Measurements from ENCODE around the gene SF3A1. TPM values are rescaled to one million over a fixed set of nuclear protein-coding genes. Genes with fewer than 3 reads are reported as not detected.

SF3A1 gene
- total and polyA plus RNA-seq, 7 experiments from 2014 or later: 83.2 to 341 (median 282) TPM

- intact Hi-C loops (cut with micrococcal nuclease): no loop called here
- no peak for DNase-seq
- Mint-ChIP-seq H3K36me3 (peaks cover 7 to 48% (median 37%) of the 10 kb centered on the region in 5 donors), H3K9me3 (no peaks in the 10 kb centered on the region), H3K4me1 (peaks cover 58 to 100% (median 88%) of the 10 kb centered on the region in 7 donors), H3K27me3 (no peaks in the 10 kb centered on the region), H3K27ac (peak overlapping the region in 8 of 9 donors; percentile 92 to 98 (median 98)), H3K4me3 (peak overlapping the region in 5 of 10 donors; percentile 10 to 80 (median 56))
- H3K4me3 ChIP-seq (ENCODE audit: low read length): no peak overlapping the region
- CTCF ChIA-PET: interaction anchor here (1.3 to 7.4 kb wide), 2 partner anchors 10 to 88 kb away, joined by 6 to 48 read pairs; partner anchors contain the start of genes CASTOR1 and RNF215
- peaks cover 38 to 94% of the 10 kb centered on the region in 2 donors for H3K4me1 ChIP-seq (ENCODE audit: control insufficient read depth in 2 of 2, insufficient read depth in 2 of 2, low read length in 2 of 2)
- H3K36me3 ChIP-seq (ENCODE audit: control insufficient read depth in 2 of 3, insufficient read depth in 3 of 3, low read length in 3 of 3): peaks cover 0 to 55% (median 7%) of the 10 kb centered on the region in 3 experiments
- H3K27ac ChIP-seq (ENCODE audit: low read depth, low read length): peak overlapping the region; percentile 77
- no peaks in the 10 kb centered on the region for H3K9me3 ChIP-seq (ENCODE audit: control insufficient read depth in 2 of 3, low read length in 3 of 3)
- no peaks in the 10 kb centered on the region for H3K27me3 ChIP-seq (ENCODE audit: control insufficient read depth in 2 of 2, insufficient read depth in 2 of 2, low read length in 2 of 2)
- ATAC-seq: no peak
- POLR2A ChIA-PET: interaction anchor here (2.2 to 48.9 kb wide), 3 partner anchors 2 to 57 kb away, joined by 13 to 1265 read pairs (median 1265); partner anchors contain the start of genes CASTOR1, CCDC157, SF3A1 and TBC1D10A
These were observed 57.4 kb downstream of the SF3A1 start for GRCh38 chr22:30299322-30299721.

DNA sequence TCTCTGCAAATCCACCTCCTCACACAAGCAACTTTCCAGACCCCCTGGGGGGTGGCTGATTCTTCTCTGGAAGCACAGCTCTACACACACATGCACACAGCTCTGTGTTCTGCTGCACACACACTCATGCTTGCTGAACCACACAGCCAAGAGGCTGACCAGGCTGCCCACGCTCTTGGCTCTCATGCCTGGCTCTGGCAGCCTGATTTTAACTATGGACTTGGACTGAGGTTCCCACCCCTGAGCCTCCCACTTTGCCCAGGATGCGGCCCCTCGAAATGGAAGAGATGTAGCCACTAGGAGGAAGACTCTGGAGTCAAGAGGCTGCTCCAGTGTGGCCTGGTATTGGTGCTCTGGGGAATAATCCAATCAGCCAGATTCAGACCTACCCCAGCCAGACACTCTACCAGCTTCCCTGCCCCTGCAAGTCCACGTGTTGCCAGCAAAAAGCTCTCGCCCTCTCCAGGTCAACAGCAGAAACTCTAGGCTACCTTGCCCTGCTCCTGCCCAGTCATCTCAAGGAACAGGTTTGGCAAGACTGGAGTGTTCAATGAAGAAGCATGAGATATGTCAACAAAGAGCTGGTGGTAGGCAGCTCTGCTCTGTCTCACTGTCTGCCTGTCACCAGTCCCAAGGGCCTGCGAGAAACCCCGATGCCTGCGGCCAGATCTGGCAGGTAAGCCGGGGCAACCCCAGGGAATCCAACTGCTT, 58.5 kb downstream of the SF3A1 start:
- Histone ChIP-seq H3K4me3 (ENCODE audit: low read length) (no peak overlapping the region), H3K9me3 (ENCODE audit: control insufficient read depth in 2 of 3, low read length in 3 of 3) (no peaks in the 10 kb centered on the region), H3K27me3 (ENCODE audit: control insufficient read depth in 2 of 2, insufficient read depth in 2 of 2, low read length in 2 of 2) (no peaks in the 10 kb centered on the region), H3K4me1 (ENCODE audit: control insufficient read depth in 2 of 2, insufficient read depth in 2 of 2, low read length in 2 of 2) (peaks cover 26 to 83% of the 10 kb centered on the region in 2 donors), H3K27ac (ENCODE audit: low read depth, low read length) (peak overlapping the region; percentile 77), H3K36me3 (ENCODE audit: control insufficient read depth in 2 of 3, insufficient read depth in 3 of 3, low read length in 3 of 3) (peaks cover 0 to 61% (median 16%) of the 10 kb centered on the region in 3 experiments)
- intact Hi-C loops (cut with micrococcal nuclease): no loop called here
- DNase-seq (no peak), ATAC-seq (no peak)
- POLR2A ChIA-PET: interaction anchor here (2.2 to 48.9 kb wide), 3 partner anchors 3 to 58 kb away, joined by 13 to 1265 read pairs (median 1265); partner anchors contain the start of genes CASTOR1, CCDC157, SF3A1 and TBC1D10A
- peak overlapping the region in 9 of 10 donors; percentile 21 to 80 (median 72) for H3K4me3 Mint-ChIP-seq
- H3K36me3 Mint-ChIP-seq: peaks cover under 1 to 50% (median 32%) of the 10 kb centered on the region in 5 donors
- CTCF ChIA-PET: interaction anchor here (0.7 to 7.4 kb wide), 4 partner anchors 9 to 126 kb away, joined by 3 to 48 read pairs (median 5); partner anchors contain the start of genes CASTOR1 and RNF215
- H3K9me3 Mint-ChIP-seq: no peaks in the 10 kb centered on the region
- H3K4me1 Mint-ChIP-seq: peaks cover 47 to 99% (median 88%) of the 10 kb centered on the region in 7 donors
- H3K27me3 Mint-ChIP-seq: no peaks in the 10 kb centered on the region
- peak overlapping the region; percentile 46 to 98 (median 97) for H3K27ac Mint-ChIP-seq

- H3K36me3 ChIP-seq (ENCODE audit: control insufficient read depth in 2 of 3, insufficient read depth in 3 of 3, low read length in 3 of 3): peaks cover 0 to 68% (median 17%) of the 10 kb centered on the region in 3 experiments
- no peaks in the 10 kb centered on the region for H3K27me3 ChIP-seq (ENCODE audit: control insufficient read depth in 2 of 2, insufficient read depth in 2 of 2, low read length in 2 of 2)
- H3K4me3 ChIP-seq (ENCODE audit: low read length): peak overlapping the region; percentile 8
- Mint-ChIP-seq H3K36me3 (peaks cover 3 to 48% (median 28%) of the 10 kb centered on the region in 5 donors), H3K27ac (peak overlapping the region; percentile 74 to 98 (median 97)), H3K4me3 (peak overlapping the region in 9 of 10 donors; percentile 63 to 82 (median 77)), H3K27me3 (no peaks in the 10 kb centered on the region), H3K4me1 (peaks cover 40 to 92% (median 83%) of the 10 kb centered on the region in 7 donors), H3K9me3 (no peaks in the 10 kb centered on the region)
- ATAC-seq (no peak), DNase-seq (no peak)
- no peaks in the 10 kb centered on the region for H3K9me3 ChIP-seq (ENCODE audit: control insufficient read depth in 2 of 3, low read length in 3 of 3)
- intact Hi-C loops (cut with micrococcal nuclease): no loop called here
- CTCF ChIA-PET: interaction anchor here (1.6 to 7.4 kb wide), 2 partner anchors 8 to 127 kb away, joined by 4 to 48 read pairs; partner anchors contain the start of gene CASTOR1
- POLR2A ChIA-PET: interaction anchor here (0.9 to 48.9 kb wide), 4 partner anchors 4 to 126 kb away, joined by 3 to 1265 read pairs (median 639); partner anchors contain the start of genes CASTOR1, CCDC157, SF3A1 and TBC1D10A
- H3K27ac ChIP-seq (ENCODE audit: low read depth, low read length): peak overlapping the region; percentile 77
- peaks cover 19 to 76% of the 10 kb centered on the region in 2 donors for H3K4me1 ChIP-seq (ENCODE audit: control insufficient read depth in 2 of 2, insufficient read depth in 2 of 2, low read length in 2 of 2)
These were observed 59.3 kb downstream of the SF3A1 start for GRCh38 chr22:30297276-30297990.

GRCh38 chr22:30296833-30297232, 59.9 kb downstream of the SF3A1 start:
- Mint-ChIP-seq H3K4me1 (peaks cover 34 to 87% (median 79%) of the 10 kb centered on the region in 7 donors), H3K27ac (peak overlapping the region; percentile 74 to 98 (median 97)), H3K27me3 (no peaks in the 10 kb centered on the region), H3K9me3 (no peaks in the 10 kb centered on the region), H3K4me3 (peak overlapping the region; percentile 23 to 82 (median 77)), H3K36me3 (peaks cover 3 to 47% (median 27%) of the 10 kb centered on the region in 5 donors)
- Histone ChIP-seq H3K9me3 (ENCODE audit: control insufficient read depth in 2 of 3, low read length in 3 of 3) (no peaks in the 10 kb centered on the region), H3K27ac (ENCODE audit: low read depth, low read length) (peak overlapping the region; percentile 77), H3K4me1 (ENCODE audit: control insufficient read depth in 2 of 2, insufficient read depth in 2 of 2, low read length in 2 of 2) (peaks cover 13 to 70% of the 10 kb centered on the region in 2 donors), H3K27me3 (ENCODE audit: control insufficient read depth in 2 of 2, insufficient read depth in 2 of 2, low read length in 2 of 2) (no peaks in the 10 kb centered on the region), H3K4me3 (ENCODE audit: low read length) (no peak overlapping the region), H3K36me3 (ENCODE audit: control insufficient read depth in 2 of 3, insufficient read depth in 3 of 3, low read length in 3 of 3) (peaks cover 0 to 73% (median 23%) of the 10 kb centered on the region in 3 experiments)
- ChIA-PET POLR2A (interaction anchor here (0.9 to 48.9 kb wide), 4 partner anchors 4 to 127 kb away, joined by 3 to 1265 read pairs (median 636); partner anchors contain the start of genes CASTOR1, CCDC157, SF3A1 and TBC1D10A), CTCF (interaction anchor here (0.9 to 1.6 kb wide), 4 partner anchors 9 to 189 kb away, joined by 3 to 11 read pairs (median 4); no protein-coding TSS in a partner anchor)
- ATAC-seq (no peak), DNase-seq (no peak)
- intact Hi-C loops (cut with micrococcal nuclease): loop anchor here in 1 of 2 donors (1.0 kb wide), 1 partner anchor 8 kb away; no protein-coding TSS in a partner anchor

- Mint-ChIP-seq H3K4me1 (peaks cover 28 to 85% (median 74%) of the 10 kb centered on the region in 7 donors), H3K9me3 (no peaks in the 10 kb centered on the region), H3K36me3 (peaks cover 3 to 44% (median 23%) of the 10 kb centered on the region in 5 donors), H3K4me3 (peak overlapping the region; percentile 23 to 82 (median 77)), H3K27ac (peak overlapping the region; percentile 74 to 98 (median 97)), H3K27me3 (no peaks in the 10 kb centered on the region)
- peak in 7 of 9 donors; percentile 26 to 71 (median 52) for DNase-seq
- Histone ChIP-seq H3K36me3 (ENCODE audit: control insufficient read depth in 2 of 3, insufficient read depth in 3 of 3, low read length in 3 of 3) (peaks cover 0 to 73% (median 26%) of the 10 kb centered on the region in 3 experiments), H3K27me3 (ENCODE audit: control insufficient read depth in 2 of 2, insufficient read depth in 2 of 2, low read length in 2 of 2) (no peaks in the 10 kb centered on the region), H3K4me3 (ENCODE audit: low read length) (peak overlapping the region; percentile 14), H3K9me3 (ENCODE audit: control insufficient read depth in 2 of 3, low read length in 3 of 3) (no peaks in the 10 kb centered on the region), H3K4me1 (ENCODE audit: control insufficient read depth in 2 of 2, insufficient read depth in 2 of 2, low read length in 2 of 2) (peaks cover 8 to 64% of the 10 kb centered on the region in 2 donors), H3K27ac (ENCODE audit: low read depth, low read length) (peak overlapping the region; percentile 77)
- peak; percentile 58 for ATAC-seq
- ChIA-PET CTCF (interaction anchor here (0.5 to 1.5 kb wide), 6 partner anchors 8 to 188 kb away, joined by 3 to 11 read pairs (median 4); partner anchors contain the start of gene RNF215), POLR2A (interaction anchor here (0.9 to 48.9 kb wide), 5 partner anchors 5 to 128 kb away, joined by 3 to 1265 read pairs (median 8); partner anchors contain the start of genes CASTOR1, CCDC157, SEC14L2 and SF3A1)
- intact Hi-C loops (cut with micrococcal nuclease): loop anchor here in 1 of 2 donors (1.0 kb wide), 1 partner anchor 9 kb away; no protein-coding TSS in a partner anchor
These were observed 60.4 kb downstream of the SF3A1 start for GRCh38 chr22:30296324-30296723.
